H1 (cell line): ENCODE results near the gene CGB2. TPM values are rescaled to one million over a fixed set of nuclear protein-coding genes. Genes with fewer than 3 reads are reported as not detected.

ENCODE experiments used
- CHD1 ChIP-seq: IDR thresholded peaks from 2 replicates; pipeline ENCODE4 v1.6.1; 2012; ENCODE audit warnings: low read depth, low read length, improper control_type of control experiment
- RXRA ChIP-seq: IDR thresholded peaks from 2 replicates; pipeline ENCODE4 v1.6.1; 2011; ENCODE audit warnings: low read depth, mild to moderate bottlenecking, low read length, moderate library complexity; ENCODE audit not compliant: insufficient read depth
- polyA plus RNA-seq, 7 experiments: library from polyadenylated mRNA; depleted of rRNA in 3 of 7; stranded (reverse) in 5 of 7; unstranded in 2 of 7; fragments of >200 nt in 5 of 7; fragments of 200-250 nt in 2 of 7; gene quantifications; 1 replicate in 5 of 7; 2 replicates in 1 of 7; 4 replicates in 1 of 7; pipeline versions ENCODE4 v1.2.1 to v1.2.3, GENCODE V29; 2011 to 2013; ENCODE audit warnings: missing spikeins in 2 of 7, mixed read lengths in 2 of 7
- total RNA-seq: library from RNA; stranded (reverse); fragmentation: NEBNext Ultra II Directional; extraction: Animal tissue kit (Norgen Biotek cat#: 25700); gene quantifications from 2 replicates; pipeline ENCODE4 v1.2.1, GENCODE V29; 2021

Gene CGB2
- total and polyA plus RNA-seq, 2 of the 8 experiments (the other 6 are each of a cell fraction or from before 2014, with no cell fraction given) = 0.71 to 3.2 TPM

DNA sequence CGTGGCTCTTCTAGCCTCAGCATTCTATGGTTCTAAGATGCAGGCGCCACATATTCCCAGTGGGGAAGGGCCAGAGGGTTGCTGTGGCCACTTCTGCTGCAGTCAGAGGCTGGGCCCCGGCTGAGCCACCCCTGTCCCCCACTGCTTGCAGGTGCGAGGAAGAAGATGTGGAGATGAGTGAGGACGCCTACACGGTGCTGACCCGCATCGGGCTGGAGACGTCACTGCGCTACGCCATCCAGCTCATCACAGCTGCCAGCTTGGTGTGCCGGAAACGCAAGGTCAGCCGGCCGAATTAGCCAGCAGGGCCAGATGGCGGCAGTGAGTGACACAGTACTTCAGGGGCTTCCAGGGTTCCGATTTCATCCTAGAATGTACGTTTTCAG is 16.8 kb upstream of the CGB2 start (continued):
- no peak for TF ChIP-seq CHD1
- no peak for TF ChIP-seq RXRA
- TF ChIP-seq, all 59 proteins: peak for 0
